Activated CD8-positive, alpha-beta T cell treated with anti-CD3 and anti-CD28 coated beads, Interleukin-2, amount 10 ng/mL, durations not matched to agents 7 days and 5 days (primary cell): ENCODE measurements around the gene CDHR1. TPM values are rescaled to one million over a fixed set of nuclear protein-coding genes. Genes with fewer than 3 reads are reported as not detected.
"Not testable (repeated sequence)": the region's sequence is repeated elsewhere in the genome, so short reads cannot be mapped to it uniquely, and the experiment has no call there.

ENCODE experiments used
- ATAC-seq: fragments of 150-1000 bp; cut with Tn5 transposase; one replicate; pipeline ENCODE4 v1.10.0; 2021; ENCODE audit warnings: moderate library complexity
- CTCF ChIA-PET: fragments of 350-600 bp; sonication (Branson Sonifier 250); formaldehyde crosslinking; loops from one replicate; lab custom pipeline; 2021; ENCODE audit warnings: antibody characterized with exemption; lab: Charles Lee
- POLR2A ChIA-PET: fragments of 350-600 bp; sonication (Branson Sonifier 250); formaldehyde crosslinking; loops from one replicate; lab custom pipeline; 2021; ENCODE audit warnings: antibody characterized with exemption; lab: Charles Lee
- DNase-seq: peaks from one replicate; pipeline ENCODE4 v3.0.0-alpha.2; 2020
- H3K27ac Mint-ChIP-seq: one replicate; pipeline ENCODE4 v1.8.0; 2021; ENCODE audit warnings: mild to moderate bottlenecking, mixed read lengths
- H3K27me3 Mint-ChIP-seq: one replicate; pipeline ENCODE4 v1.8.0; 2021; ENCODE audit warnings: low read depth, mixed read lengths
- H3K36me3 Mint-ChIP-seq: one replicate; pipeline ENCODE4 v1.8.0; 2021; ENCODE audit warnings: low read depth, mixed read lengths
- H3K4me1 Mint-ChIP-seq: one replicate; pipeline ENCODE4 v1.8.0; 2021; ENCODE audit warnings: low read depth, mixed read lengths
- H3K4me3 Mint-ChIP-seq: one replicate; pipeline ENCODE4 v1.8.0; 2021; ENCODE audit warnings: mild to moderate bottlenecking, mixed read lengths
- H3K9me3 Mint-ChIP-seq: one replicate; pipeline ENCODE4 v1.8.0; 2022; ENCODE audit warnings: mixed read lengths; ENCODE audit not compliant: insufficient read depth
- total RNA-seq, 2 experiments: library from RNA; stranded (reverse); gene quantifications; one replicate each; pipeline ENCODE4 v1.2.3, GENCODE V29; 2021

CDHR1 gene
- total RNA-seq = under 1 TPM; 0.26 to 0.29 TPM

- H3K36me3 Mint-ChIP-seq = no peaks in the 10 kb centered on the region
- CTCF ChIA-PET = interaction anchor here (0.6 to 2.8 kb wide), 6 partner anchors 20 to 343 kb away, joined by 3 to 16 read pairs (median 4); no protein-coding TSS in a partner anchor
- DNase-seq (peak; percentile 65), ATAC-seq (peak; percentile 84)
- no peaks in the 10 kb centered on the region for H3K9me3 Mint-ChIP-seq
- peaks cover 52% of the 10 kb centered on the region for H3K27me3 Mint-ChIP-seq
- peak within 1 kb of the TSS; percentile 50 for H3K4me3 Mint-ChIP-seq
- no peak within 1 kb of the TSS for H3K27ac Mint-ChIP-seq
- peaks cover 23% of the 10 kb centered on the region for H3K4me1 Mint-ChIP-seq
- POLR2A ChIA-PET = no interaction called here
Observed at GRCh38 chr10:84194424-84195043, at the start of gene CDHR1. TSS of gene CDHR1 (plus strand) at chr10:84194537. CDS start at chr10:84194761, 224 bp downstream.

GRCh38 chr10:84147347-84147746 is 47.0 kb upstream of the CDHR1 start:
- no peaks in the 10 kb centered on the region for H3K27me3 Mint-ChIP-seq
- no peak for DNase-seq
- no peak overlapping the region for H3K4me3 Mint-ChIP-seq
- no peak for ATAC-seq
- H3K36me3 Mint-ChIP-seq = peaks cover 59% of the 10 kb centered on the region
- H3K4me1 Mint-ChIP-seq = peaks cover 8% of the 10 kb centered on the region
- POLR2A ChIA-PET = no interaction called here
- no peak overlapping the region for H3K27ac Mint-ChIP-seq
- CTCF ChIA-PET = interaction anchor here (0.7 to 3.9 kb wide), 17 partner anchors 8 to 390 kb away, joined by 3 to 111 read pairs (median 7); partner anchors contain the start of genes CCSER2, CDHR1, GHITM and GPR15LG
- H3K9me3 Mint-ChIP-seq = no peaks in the 10 kb centered on the region

GRCh38 chr10:84148006-84148597 is 46.2 kb upstream of the CDHR1 start:
- H3K27me3 Mint-ChIP-seq, H3K27ac Mint-ChIP-seq, H3K9me3 Mint-ChIP-seq, POLR2A ChIA-PET, H3K4me3 Mint-ChIP-seq, H3K4me1 Mint-ChIP-seq: not testable (repeated sequence)
- peaks cover 59% of the 10 kb centered on the region for H3K36me3 Mint-ChIP-seq
- ATAC-seq (peak; percentile 69), DNase-seq (peak; percentile 40)
- CTCF ChIA-PET = interaction anchor here (0.7 to 3.9 kb wide), 20 partner anchors 8 to 280 kb away, joined by 3 to 111 read pairs (median 6); partner anchors contain the start of genes CCSER2, CDHR1, GHITM and GPR15LG

- H3K27ac Mint-ChIP-seq = no peak overlapping the region
- ATAC-seq (no peak), DNase-seq (no peak)
- peaks cover 6% of the 10 kb centered on the region for H3K4me1 Mint-ChIP-seq
- POLR2A ChIA-PET = interaction anchor here (0.6 kb wide), 1 partner anchor 50 kb away, joined by 3 read pairs; no protein-coding TSS in a partner anchor
- CTCF ChIA-PET = interaction anchor here (0.8 to 3.9 kb wide), 8 partner anchors 9 to 64 kb away, joined by 4 to 111 read pairs (median 20); partner anchors contain the start of genes CDHR1 and GHITM
- no peaks in the 10 kb centered on the region for H3K9me3 Mint-ChIP-seq
- H3K4me3 Mint-ChIP-seq = no peak overlapping the region
- peaks cover 60% of the 10 kb centered on the region for H3K36me3 Mint-ChIP-seq
- no peaks in the 10 kb centered on the region for H3K27me3 Mint-ChIP-seq
Observed at GRCh38 chr10:84149854-84150253, 44.5 kb upstream of the CDHR1 start.

- ChIA-PET CTCF (interaction anchor here (1.3 kb wide), 1 partner anchor 13 kb away, joined by 4 read pairs; no protein-coding TSS in a partner anchor), POLR2A (no interaction called here)
- H3K27me3 Mint-ChIP-seq = no peaks in the 10 kb centered on the region
- H3K4me3 Mint-ChIP-seq = no peak overlapping the region
- H3K27ac Mint-ChIP-seq = no peak overlapping the region
- H3K36me3 Mint-ChIP-seq = peaks cover 56% of the 10 kb centered on the region
- H3K9me3 Mint-ChIP-seq = no peaks in the 10 kb centered on the region
- ATAC-seq (no peak), DNase-seq (no peak)
- H3K4me1 Mint-ChIP-seq = peaks cover 23% of the 10 kb centered on the region
Observed at GRCh38 chr10:84152769-84153168, 41.6 kb upstream of the CDHR1 start.

GRCh38 chr10:84155521-84155920 is 38.8 kb upstream of the CDHR1 start:
- CTCF ChIA-PET = interaction anchor here (1.1 to 2.2 kb wide), 6 partner anchors 8 to 59 kb away, joined by 3 to 15 read pairs (median 6); partner anchors contain the start of gene CDHR1
- Mint-ChIP-seq H3K27me3 (no peaks in the 10 kb centered on the region), H3K4me1 (peaks cover 32% of the 10 kb centered on the region), H3K9me3 (no peaks in the 10 kb centered on the region), H3K36me3 (peaks cover 42% of the 10 kb centered on the region), H3K27ac (no peak overlapping the region), H3K4me3 (no peak overlapping the region)
- ATAC-seq (no peak), DNase-seq (no peak)
- POLR2A ChIA-PET = interaction anchor here (1.2 kb wide), 1 partner anchor 22 kb away, joined by 3 read pairs; no protein-coding TSS in a partner anchor

- no peaks in the 10 kb centered on the region for H3K27me3 Mint-ChIP-seq
- H3K27ac Mint-ChIP-seq = no peak overlapping the region
- ATAC-seq (no peak), DNase-seq (no peak)
- no peaks in the 10 kb centered on the region for H3K9me3 Mint-ChIP-seq
- ChIA-PET CTCF (interaction anchor here (0.9 to 2.2 kb wide), 7 partner anchors 8 to 58 kb away, joined by 3 to 15 read pairs (median 6); partner anchors contain the start of gene CDHR1), POLR2A (interaction anchor here (0.7 kb wide), 1 partner anchor 11 kb away, joined by 3 read pairs; no protein-coding TSS in a partner anchor)
- peaks cover 28% of the 10 kb centered on the region for H3K4me1 Mint-ChIP-seq
- no peak overlapping the region for H3K4me3 Mint-ChIP-seq
- H3K36me3 Mint-ChIP-seq = peaks cover 37% of the 10 kb centered on the region
Observed at GRCh38 chr10:84156009-84156408, 38.3 kb upstream of the CDHR1 start.

- DNase-seq = peak; percentile 75
- H3K36me3 Mint-ChIP-seq = peaks cover 35% of the 10 kb centered on the region
- H3K9me3 Mint-ChIP-seq = no peaks in the 10 kb centered on the region
- H3K27ac Mint-ChIP-seq = peak overlapping the region; percentile 77
- H3K4me1 Mint-ChIP-seq = peaks cover 26% of the 10 kb centered on the region
- ATAC-seq = peak; percentile 96
- ChIA-PET POLR2A (interaction anchor here (0.8 to 1.0 kb wide), 2 partner anchors 16 to 35 kb away, joined by 3 to 6 read pairs; no protein-coding TSS in a partner anchor), CTCF (interaction anchor here (0.9 to 2.2 kb wide), 7 partner anchors 9 to 58 kb away, joined by 3 to 15 read pairs (median 6); partner anchors contain the start of gene CDHR1)
- H3K27me3 Mint-ChIP-seq = peaks cover 3% of the 10 kb centered on the region
- H3K4me3 Mint-ChIP-seq = no peak overlapping the region
Observed at GRCh38 chr10:84156768-84157167, 37.6 kb upstream of the CDHR1 start.

- DNase-seq (no peak), ATAC-seq (no peak)
- ChIA-PET CTCF (interaction anchor here (1.6 to 2.9 kb wide), 2 partner anchors 10 to 47 kb away, joined by 6 to 24 read pairs; no protein-coding TSS in a partner anchor), POLR2A (no interaction called here)
- H3K27ac Mint-ChIP-seq = no peak overlapping the region
- H3K4me3 Mint-ChIP-seq = no peak overlapping the region
- peaks cover 27% of the 10 kb centered on the region for H3K36me3 Mint-ChIP-seq
- peaks cover 5% of the 10 kb centered on the region for H3K27me3 Mint-ChIP-seq
- H3K4me1 Mint-ChIP-seq = peaks cover 26% of the 10 kb centered on the region
- H3K9me3 Mint-ChIP-seq = no peaks in the 10 kb centered on the region
Observed at GRCh38 chr10:84158061-84158460, 36.3 kb upstream of the CDHR1 start.

GRCh38 chr10:84158550-84158949 is 35.8 kb upstream of the CDHR1 start:
- H3K9me3 Mint-ChIP-seq = no peaks in the 10 kb centered on the region
- peaks cover 5% of the 10 kb centered on the region for H3K27me3 Mint-ChIP-seq
- ChIA-PET POLR2A (no interaction called here), CTCF (interaction anchor here (1.6 to 2.9 kb wide), 3 partner anchors 10 to 46 kb away, joined by 4 to 24 read pairs (median 6); no protein-coding TSS in a partner anchor)
- H3K27ac Mint-ChIP-seq = no peak overlapping the region
- H3K36me3 Mint-ChIP-seq = peaks cover 23% of the 10 kb centered on the region
- DNase-seq = no peak
- H3K4me1 Mint-ChIP-seq = peaks cover 26% of the 10 kb centered on the region
- H3K4me3 Mint-ChIP-seq = no peak overlapping the region
- ATAC-seq = no peak

- POLR2A ChIA-PET = no interaction called here
- Mint-ChIP-seq H3K4me1 (peaks cover 26% of the 10 kb centered on the region), H3K4me3 (no peak overlapping the region), H3K36me3 (peaks cover 18% of the 10 kb centered on the region), H3K27ac (no peak overlapping the region), H3K9me3 (no peaks in the 10 kb centered on the region), H3K27me3 (peaks cover 11% of the 10 kb centered on the region)
- DNase-seq (no peak), ATAC-seq (no peak)
- CTCF ChIA-PET = interaction anchor here (1.2 to 2.9 kb wide), 5 partner anchors 10 to 56 kb away, joined by 3 to 24 read pairs (median 4); no protein-coding TSS in a partner anchor
Observed at GRCh38 chr10:84159076-84159685, 35.2 kb upstream of the CDHR1 start.
